HCEC 1CT (cell line): ENCODE data around the gene PGM5.

Experiments used
- DNase-seq: peaks from one replicate; pipeline ENCODE4 v3.0.0-alpha.2; 2017

The PGM5 gene

GRCh38 chr9:68446836-68447235 lies 90.4 kb downstream of the PGM5 start:
- DNase-seq: no peak

- no peak for DNase-seq
Measured at GRCh38 chr9:68447611-68448010, 91.2 kb downstream of the PGM5 start.

- no peak for DNase-seq
Measured at GRCh38 chr9:68454579-68455334, 98.3 kb downstream of the PGM5 start.

GRCh38 chr9:68455451-68455850 lies 99.0 kb downstream of the PGM5 start:
- DNase-seq: no peak

- no peak for DNase-seq
Measured at GRCh38 chr9:68457803-68458202, 101.4 kb downstream of the PGM5 start.

- no peak for DNase-seq
Measured at GRCh38 chr9:68458918-68459317, 102.5 kb downstream of the PGM5 start.

- DNase-seq: no peak
Measured at GRCh38 chr9:68462105-68462775, 105.8 kb downstream of the PGM5 start.

- no peak for DNase-seq
Measured at GRCh38 chr9:68470067-68470466, 113.7 kb downstream of the PGM5 start.

- DNase-seq: no peak
Measured at GRCh38 chr9:68470634-68471033, 114.2 kb downstream of the PGM5 start.

- no peak for DNase-seq
Measured at GRCh38 chr9:68472119-68472518, 115.7 kb downstream of the PGM5 start.

- DNase-seq: no peak
Measured at GRCh38 chr9:68473790-68474189, 117.4 kb downstream of the PGM5 start.

GRCh38 chr9:68476422-68476821 lies 120.0 kb downstream of the PGM5 start:
- DNase-seq: no peak

GRCh38 chr9:68476847-68477246 lies 120.4 kb downstream of the PGM5 start:
- DNase-seq: no peak

GRCh38 chr9:68480807-68481206 lies 124.4 kb downstream of the PGM5 start:
- DNase-seq: no peak

GRCh38 chr9:68482548-68482947 lies 126.1 kb downstream of the PGM5 start:
- DNase-seq: no peak

- no peak for DNase-seq
Measured at GRCh38 chr9:68488126-68488525, 131.7 kb downstream of the PGM5 start.

GRCh38 chr9:68489646-68490045 lies 133.2 kb downstream of the PGM5 start:
- DNase-seq: no peak

GRCh38 chr9:68492806-68493205 lies 136.4 kb downstream of the PGM5 start:
- DNase-seq: no peak

GRCh38 chr9:68493541-68493940 lies 137.1 kb downstream of the PGM5 start:
- DNase-seq: no peak

GRCh38 chr9:68493958-68494577 lies 137.7 kb downstream of the PGM5 start:
- no peak for DNase-seq

- DNase-seq: no peak
Measured at GRCh38 chr9:68495247-68495646, 138.8 kb downstream of the PGM5 start.

GRCh38 chr9:68496356-68496755 lies 139.9 kb downstream of the PGM5 start:
- DNase-seq: no peak

GRCh38 chr9:68497629-68498028 lies 141.2 kb downstream of the PGM5 start:
- no peak for DNase-seq

- DNase-seq: no peak
Measured at GRCh38 chr9:68498816-68499215, 142.4 kb downstream of the PGM5 start.
